Measurements from ENCODE around the gene MILR1. TPM values are rescaled to one million over a fixed set of nuclear protein-coding genes. Genes with fewer than 3 reads are reported as not detected.
"Not testable (repeated sequence)": the region's sequence is repeated elsewhere in the genome, so short reads cannot be mapped to it uniquely, and the experiment has no call there.

Gene MILR1
- total RNA-seq, 1 donor from 2014 or later = 6.2 TPM

DNA sequence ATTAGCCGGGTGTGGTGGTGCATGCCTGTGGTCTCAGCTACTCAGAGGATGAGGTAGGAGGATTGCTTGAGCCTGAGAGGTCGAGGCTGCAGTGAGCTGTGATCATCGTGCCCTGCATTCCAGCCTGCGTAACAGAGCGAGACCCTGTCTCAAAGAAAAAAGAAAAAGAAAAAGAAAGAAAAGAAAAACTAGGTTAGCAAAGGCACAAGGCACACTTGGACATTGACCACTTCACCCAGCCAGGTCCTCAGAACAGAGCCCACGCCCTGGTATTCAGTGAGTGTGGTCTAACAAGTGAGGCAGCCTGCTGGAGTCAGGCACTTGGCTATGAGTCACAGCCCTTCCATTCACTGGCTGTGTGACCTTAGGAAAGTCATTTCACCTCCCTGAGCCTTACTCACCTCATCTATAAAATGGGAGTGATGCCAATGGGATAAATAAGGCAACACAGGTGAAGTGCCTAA lies 10.4 kb downstream of the MILR1 start:
- Histone ChIP-seq H3K27me3 (no peaks in the 10 kb centered on the region), H3K4me3 (no peak overlapping the region), H3K9me3 (no peaks in the 10 kb centered on the region), H3K4me1 (no peaks in the 10 kb centered on the region), H3K36me3 (no peaks in the 10 kb centered on the region), H3K27ac (no peak overlapping the region)
- no peak for DNase-seq (ENCODE audit: low spot score in 2 of 2)
- intact Hi-C loops (cut with DNase I) = no loop called here
- TF ChIP-seq, protein P1, sequence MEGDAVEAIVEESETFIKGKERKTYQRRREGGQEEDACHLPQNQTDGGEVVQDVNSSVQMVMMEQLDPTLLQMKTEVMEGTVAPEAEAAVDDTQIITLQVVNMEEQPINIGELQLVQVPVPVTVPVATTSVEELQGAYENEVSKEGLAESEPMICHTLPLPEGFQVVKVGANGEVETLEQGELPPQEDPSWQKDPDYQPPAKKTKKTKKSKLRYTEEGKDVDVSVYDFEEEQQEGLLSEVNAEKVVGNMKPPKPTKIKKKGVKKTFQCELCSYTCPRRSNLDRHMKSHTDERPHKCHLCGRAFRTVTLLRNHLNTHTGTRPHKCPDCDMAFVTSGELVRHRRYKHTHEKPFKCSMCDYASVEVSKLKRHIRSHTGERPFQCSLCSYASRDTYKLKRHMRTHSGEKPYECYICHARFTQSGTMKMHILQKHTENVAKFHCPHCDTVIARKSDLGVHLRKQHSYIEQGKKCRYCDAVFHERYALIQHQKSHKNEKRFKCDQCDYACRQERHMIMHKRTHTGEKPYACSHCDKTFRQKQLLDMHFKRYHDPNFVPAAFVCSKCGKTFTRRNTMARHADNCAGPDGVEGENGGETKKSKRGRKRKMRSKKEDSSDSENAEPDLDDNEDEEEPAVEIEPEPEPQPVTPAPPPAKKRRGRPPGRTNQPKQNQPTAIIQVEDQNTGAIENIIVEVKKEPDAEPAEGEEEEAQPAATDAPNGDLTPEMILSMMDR (IDR thresholded peaks at IDR 0.05) = no peak

DNA sequence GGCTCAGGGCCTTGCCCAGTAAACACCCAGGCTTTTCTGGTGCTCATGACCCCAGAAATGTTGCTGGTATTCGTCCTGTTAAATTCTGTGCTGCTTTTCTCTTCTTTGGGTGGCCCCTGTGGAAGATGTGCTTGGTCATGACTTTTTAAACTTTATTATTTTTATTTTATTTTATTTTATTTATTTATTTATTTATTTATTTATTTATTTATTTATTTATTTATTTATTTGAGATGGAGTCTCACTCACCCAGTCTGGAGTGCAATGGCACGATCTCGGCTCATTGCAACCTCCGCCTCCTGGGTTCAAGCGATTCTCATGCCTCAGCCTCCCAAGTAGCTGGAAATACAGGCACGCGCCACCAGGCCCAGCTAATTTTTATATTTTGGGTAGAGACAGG lies 10.9 kb downstream of the MILR1 start:
- H3K27ac ChIP-seq; intact Hi-C loops (cut with DNase I); DNase-seq (ENCODE audit: low spot score in 2 of 2): not testable (repeated sequence)

DNA sequence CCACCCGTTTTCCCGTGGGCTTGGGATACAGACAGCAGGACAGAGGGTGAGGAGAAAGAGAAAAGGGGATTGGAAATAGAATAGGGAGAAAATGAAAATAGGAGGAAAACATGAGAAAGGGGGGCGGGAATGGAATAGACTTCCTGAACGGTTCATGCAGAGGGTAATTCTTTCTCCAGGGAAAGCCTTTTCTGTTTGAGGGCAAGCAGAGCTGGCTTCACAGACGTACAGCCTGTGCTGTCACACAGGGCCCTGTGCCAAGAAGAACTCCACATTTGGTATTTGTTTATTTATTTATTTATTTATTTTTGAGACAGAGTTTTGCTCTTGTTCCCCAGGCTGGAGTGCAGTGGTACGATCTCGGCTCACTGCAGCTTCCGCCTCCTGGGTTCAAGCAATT lies 12.0 kb downstream of the MILR1 start:
- Histone ChIP-seq H3K4me3 (no peak overlapping the region), H3K27ac (no peak overlapping the region), H3K36me3 (no peaks in the 10 kb centered on the region), H3K4me1 (no peaks in the 10 kb centered on the region), H3K9me3 (no peaks in the 10 kb centered on the region), H3K27me3 (no peaks in the 10 kb centered on the region)
- TF ChIP-seq, protein P1 (IDR thresholded peaks at IDR 0.05) = no peak
- no peak for DNase-seq (ENCODE audit: low spot score in 2 of 2)
- intact Hi-C loops (cut with DNase I) = no loop called here

More for the DNA sequence above, 10.9 kb downstream of the MILR1 start:
- H3K36me3 ChIP-seq, H3K27me3 ChIP-seq, H3K4me1 ChIP-seq, H3K9me3 ChIP-seq, H3K4me3 ChIP-seq: not testable (repeated sequence)

DNA sequence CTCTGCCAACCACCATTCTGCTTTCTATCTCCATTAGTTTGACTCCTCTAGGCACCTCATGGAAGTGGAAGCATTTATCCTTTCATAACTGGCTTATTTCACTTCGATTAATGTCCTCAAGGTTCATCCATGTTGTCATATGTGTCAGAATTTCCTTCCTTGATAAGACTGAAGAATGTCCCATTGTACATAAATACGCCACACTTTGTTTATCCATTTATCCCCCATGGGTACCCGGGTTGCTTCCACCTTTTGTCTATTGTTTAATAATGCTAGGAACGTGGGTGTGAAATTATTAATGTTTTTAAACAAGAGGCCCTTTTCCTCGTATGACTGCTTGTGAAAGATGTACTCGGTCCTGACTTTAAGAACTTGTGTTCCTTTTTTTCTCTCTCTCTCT lies 12.9 kb downstream of the MILR1 start:
- H3K4me1 ChIP-seq = no peaks in the 10 kb centered on the region
- H3K36me3 ChIP-seq = no peaks in the 10 kb centered on the region
- intact Hi-C loops (cut with DNase I) = no loop called here
- no peak for DNase-seq (ENCODE audit: low spot score in 2 of 2)
- no peaks in the 10 kb centered on the region for H3K9me3 ChIP-seq
- no peak overlapping the region for H3K4me3 ChIP-seq
- H3K27ac ChIP-seq = no peak overlapping the region
- TF ChIP-seq, protein P1 (IDR thresholded peaks at IDR 0.05) = no peak
- no peaks in the 10 kb centered on the region for H3K27me3 ChIP-seq

DNA sequence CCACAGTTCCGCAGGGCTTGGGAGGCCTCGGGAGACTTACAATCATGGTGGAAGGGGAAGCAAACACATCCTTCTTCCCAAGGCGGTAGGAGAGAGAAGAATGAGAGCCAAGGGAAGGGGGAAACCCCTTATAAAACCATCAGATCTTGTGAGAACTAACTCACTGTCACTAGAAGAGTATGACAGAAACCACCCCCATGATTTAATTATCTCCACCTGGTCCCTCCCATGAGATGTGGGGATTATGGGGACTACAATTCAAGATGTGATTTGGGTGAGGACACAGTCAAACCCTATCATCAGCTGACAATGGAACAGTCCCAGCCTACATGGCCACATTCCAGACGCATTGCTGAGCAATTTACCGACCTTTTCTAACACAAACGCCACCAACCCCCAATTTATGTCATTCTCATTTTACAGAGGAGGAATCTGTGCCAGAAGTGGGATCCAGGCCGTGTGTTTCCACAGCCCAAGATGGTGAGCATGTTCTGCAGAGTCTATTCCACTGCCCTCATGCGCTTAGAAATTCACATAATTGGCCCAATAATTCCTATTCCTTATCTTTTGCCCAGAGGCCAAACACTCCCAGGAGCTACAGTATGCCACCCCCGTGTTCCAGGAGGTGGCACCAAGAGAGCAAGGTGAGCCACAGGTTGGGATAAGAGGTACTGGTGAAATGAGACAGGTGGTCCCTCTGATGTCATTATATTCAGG lies 17.3 kb downstream of the MILR1 start:
- no peak for DNase-seq (ENCODE audit: low spot score in 2 of 2)
- H3K27ac ChIP-seq = no peak overlapping the region
- no peaks in the 10 kb centered on the region for H3K9me3 ChIP-seq
- intact Hi-C loops (cut with DNase I) = no loop called here
- H3K4me3 ChIP-seq = no peak overlapping the region
- H3K27me3 ChIP-seq = no peaks in the 10 kb centered on the region
- no peaks in the 10 kb centered on the region for H3K4me1 ChIP-seq
- TF ChIP-seq, protein P1 (IDR thresholded peaks at IDR 0.05) = no peak
- no peaks in the 10 kb centered on the region for H3K36me3 ChIP-seq

DNA sequence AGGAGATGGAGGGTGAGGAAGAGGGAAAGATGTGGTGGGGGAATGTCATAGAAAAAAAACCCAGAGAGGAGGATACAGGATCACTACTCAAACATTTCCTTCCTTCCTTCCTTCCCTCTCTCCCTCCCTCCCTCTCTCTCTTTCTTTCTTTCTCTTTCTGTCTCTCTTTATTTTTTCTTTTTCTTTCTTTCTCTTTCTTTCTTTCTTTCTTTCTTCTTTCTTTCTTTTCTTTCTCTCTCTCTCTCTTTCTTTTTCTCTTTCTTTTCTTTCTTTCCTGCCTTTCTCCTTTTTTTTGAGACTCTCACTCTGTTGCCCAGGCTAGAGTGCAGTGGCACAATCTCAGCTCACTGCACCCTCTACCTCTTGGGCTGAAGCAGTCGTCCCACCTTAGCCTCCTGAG lies 17.9 kb downstream of the MILR1 start:
- H3K4me3 ChIP-seq; H3K27ac ChIP-seq; H3K9me3 ChIP-seq; DNase-seq (ENCODE audit: low spot score in 2 of 2); H3K27me3 ChIP-seq; H3K36me3 ChIP-seq; intact Hi-C loops (cut with DNase I); H3K4me1 ChIP-seq: not testable (repeated sequence)

DNA sequence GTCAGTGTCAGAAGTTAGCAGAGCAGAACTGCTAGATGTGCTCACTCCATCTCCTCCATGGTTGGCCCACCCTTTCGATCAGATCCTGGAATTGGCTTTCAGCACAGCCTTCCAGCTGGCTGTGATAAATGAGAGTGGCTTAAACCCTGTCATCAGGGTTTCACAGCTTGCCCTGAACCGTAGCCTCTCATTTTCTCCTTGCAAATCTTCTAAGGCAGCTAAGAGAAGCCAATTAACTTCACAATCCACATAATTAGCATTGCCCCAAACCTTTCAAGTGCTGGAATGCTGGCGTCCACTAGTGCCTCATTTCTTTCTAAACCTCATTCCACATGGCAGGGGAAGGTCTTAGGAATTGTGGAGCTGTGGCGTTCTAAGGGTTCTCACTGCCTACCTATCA lies 21.7 kb downstream of the MILR1 start:
- Histone ChIP-seq H3K4me3 (no peak overlapping the region), H3K27me3 (no peaks in the 10 kb centered on the region), H3K36me3 (no peaks in the 10 kb centered on the region), H3K9me3 (no peaks in the 10 kb centered on the region), H3K4me1 (no peaks in the 10 kb centered on the region), H3K27ac (no peak overlapping the region)
- intact Hi-C loops (cut with DNase I) = no loop called here
- no peak for DNase-seq (ENCODE audit: low spot score in 2 of 2)
- TF ChIP-seq, protein P1 (IDR thresholded peaks at IDR 0.05) = no peak

Data from ascending aorta (tissue), 2 donors.